Left kidney (tissue), 2 donors: ENCODE measurements around the gene DRC3. TPM values are rescaled to one million over a fixed set of nuclear protein-coding genes. Genes with fewer than 3 reads are reported as not detected.

ENCODE experiments used
- DNase-seq: peaks from one replicate; pipeline ENCODE4 v3.0.0-alpha.2; 2013
- polyA plus RNA-seq: library from polyadenylated mRNA; unstranded; fragments of 120-200 nt; gene quantifications from one replicate; pipeline ENCODE4 v1.2.1, GENCODE V29; 2013; ENCODE audit not compliant: insufficient read length

Gene DRC3
- polyA plus RNA-seq, 1 donor = 26.9 TPM

DNA sequence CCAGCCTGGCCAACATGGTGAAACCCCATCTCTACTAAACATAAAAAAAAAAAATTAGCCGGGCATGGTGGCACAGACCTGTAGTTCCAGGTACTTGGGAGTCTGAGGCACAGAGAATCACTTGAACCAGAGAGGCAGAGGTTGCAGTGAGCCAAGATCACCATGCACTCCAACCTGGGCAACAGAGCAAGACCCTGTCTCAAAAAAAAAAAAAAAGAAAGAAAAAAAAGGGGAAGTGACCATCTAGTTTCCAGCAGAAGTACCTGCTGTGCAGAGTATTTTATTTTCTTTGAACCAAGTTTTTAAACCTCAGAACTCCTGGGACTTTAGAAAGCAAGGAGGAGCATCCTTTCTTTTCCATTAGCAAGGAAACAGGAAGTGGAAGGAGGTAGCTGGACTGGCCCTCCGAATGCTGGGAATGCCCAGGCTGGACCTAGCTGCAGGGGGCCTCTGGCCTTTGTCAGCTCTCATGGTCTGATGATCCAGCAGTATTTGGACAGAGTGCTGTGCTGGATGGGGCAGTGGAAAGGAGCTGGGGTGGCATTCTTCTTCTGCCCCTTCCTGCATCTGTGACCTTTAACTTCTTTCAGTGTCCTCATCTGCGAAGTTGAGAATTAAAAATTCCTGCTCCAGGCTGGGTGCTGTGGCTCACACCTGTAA is 73.2 kb downstream of the DRC3 start:
- DNase-seq = no peak

DNA sequence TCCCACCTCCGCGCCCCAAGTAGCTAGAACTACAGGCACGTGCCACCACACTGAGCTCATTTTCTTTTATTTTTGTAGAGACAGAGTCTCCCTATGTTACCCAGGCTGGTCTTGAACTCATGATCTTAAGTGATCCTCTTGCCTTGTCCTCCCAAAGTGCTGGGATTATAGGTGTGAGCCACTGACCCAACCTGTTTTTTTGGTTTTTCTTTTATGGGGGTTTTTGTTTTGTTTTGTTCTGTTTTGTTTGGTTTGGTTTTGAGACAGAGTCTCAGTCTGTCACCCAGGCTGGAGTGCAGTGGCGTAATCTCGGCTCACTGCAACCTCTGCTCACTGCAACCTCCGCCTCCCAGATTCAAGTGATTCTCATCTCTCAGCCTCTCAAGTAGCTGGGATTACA is 82.9 kb downstream of the DRC3 start:
- no peak for DNase-seq

DNA sequence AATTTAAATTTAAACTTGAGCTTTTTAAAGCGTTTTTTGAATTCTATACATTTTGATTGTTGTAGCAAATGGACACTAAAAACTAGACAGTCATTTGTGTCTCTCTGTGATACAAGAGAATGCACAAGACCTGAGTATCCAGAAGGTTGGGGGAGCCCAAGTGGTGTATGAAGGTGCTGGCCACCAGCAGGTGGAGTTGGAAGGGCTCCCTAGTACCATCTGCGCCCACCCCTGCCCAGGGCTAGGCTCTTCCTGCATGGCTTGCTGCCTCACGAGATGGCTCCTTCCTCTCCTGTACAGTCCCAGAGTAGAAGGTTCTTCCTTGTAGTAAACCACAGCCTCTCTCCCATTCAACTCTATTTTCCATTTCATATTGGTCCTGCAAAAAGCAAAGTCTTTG is 83.6 kb downstream of the DRC3 start:
- no peak for DNase-seq

DNA sequence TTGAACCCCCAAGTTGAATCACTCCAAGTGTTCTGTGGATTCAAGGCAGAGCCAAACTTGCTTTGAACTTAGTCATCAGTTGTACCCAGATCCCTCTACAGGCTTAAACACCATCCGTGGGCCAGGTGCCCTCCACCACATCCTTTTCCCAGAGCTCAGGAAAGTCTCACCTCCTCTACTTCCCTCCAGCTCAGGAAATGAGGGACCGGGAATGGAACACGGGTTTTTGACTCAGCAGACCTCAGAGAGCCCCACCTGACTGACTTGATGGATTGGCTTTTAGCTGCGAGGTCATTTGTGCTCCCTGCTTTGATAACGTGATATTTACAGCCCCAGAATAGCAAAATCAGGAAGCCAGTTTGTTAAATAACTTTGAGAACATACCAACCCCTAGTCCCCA is 86.6 kb downstream of the DRC3 start:
- no peak for DNase-seq

DNA sequence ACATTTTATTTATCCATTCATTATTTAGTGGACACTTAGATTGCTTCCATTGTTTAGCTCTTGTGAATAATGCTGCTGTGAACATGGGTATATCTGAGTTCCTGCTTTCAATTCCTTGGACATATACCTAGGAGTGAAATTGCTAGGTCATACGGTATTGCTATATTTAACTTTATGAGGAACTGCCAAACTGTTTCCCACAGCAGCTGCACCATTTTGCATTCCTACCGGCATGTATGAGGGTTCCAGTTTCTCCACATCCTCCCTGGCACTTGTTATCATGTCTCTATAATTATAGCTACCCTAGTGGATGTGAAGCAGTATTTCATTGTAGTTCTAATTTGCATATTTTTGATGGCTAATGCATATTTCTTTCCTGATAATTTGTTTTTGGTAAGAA is 91.4 kb downstream of the DRC3 start:
- DNase-seq = no peak

DNA sequence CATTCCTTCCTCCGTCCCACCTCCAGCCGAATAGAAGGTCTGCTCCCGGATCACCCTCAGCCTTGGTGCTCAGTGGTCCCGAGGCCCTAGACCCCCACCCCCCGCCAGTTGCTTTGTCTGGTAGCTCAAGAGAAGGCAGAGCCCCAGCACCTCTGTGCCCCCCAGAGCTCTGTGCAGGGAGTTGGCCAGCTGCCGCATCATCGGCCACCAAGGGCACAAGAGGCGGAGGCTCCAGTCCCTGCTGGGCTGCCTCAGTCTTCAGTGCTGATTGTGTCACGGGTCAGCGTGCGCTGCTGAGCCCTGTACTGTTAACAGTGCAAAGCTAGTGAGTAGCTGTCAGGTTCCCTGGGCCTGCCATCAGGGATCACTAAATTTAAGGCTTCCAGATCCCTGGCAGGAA is 92.9 kb downstream of the DRC3 start:
- DNase-seq = no peak

Other genes with a start within 250 kb of the DRC3 start
- gene SREBF1, start 135.9 kb upstream of the DRC3 start, polyA plus RNA-seq = 37.7 TPM
- gene TOM1L2, start 462 bp upstream of the DRC3 start, polyA plus RNA-seq = 47.2 TPM
- gene ATPAF2, start 66.3 kb downstream of the DRC3 start, polyA plus RNA-seq = 29.5 TPM
- gene GID4, start 66.5 kb downstream of the DRC3 start, polyA plus RNA-seq = 14.0 TPM
- gene DRG2, start 115.1 kb downstream of the DRC3 start, polyA plus RNA-seq = 37.2 TPM
- 3.9 TPM for gene MYO15A, start 135.9 kb downstream of the DRC3 start, polyA plus RNA-seq
- 64.8 TPM for gene ALKBH5, start 211.0 kb downstream of the DRC3 start, polyA plus RNA-seq